HepG2 (cell line): Measurements from ENCODE around the gene UBE2D4. TPM values are rescaled to one million over a fixed set of nuclear protein-coding genes. Genes with fewer than 3 reads are reported as not detected.

ENCODE experiments used
- ATAC-seq: fragments of 200-7000 bp; cut with Tn5 transposase; 3 replicates; pipeline ENCODE4 v1.9.1; 2020; ENCODE audit warnings: mild to moderate bottlenecking, moderate library complexity
- BruUV-seq: library from RNA; stranded (reverse); fragments of 400-500 nt; replicated peaks from 2 replicates; lab custom pipeline; 2021; lab: Mats Ljungman, UMichigan
- CTCF ChIA-PET: fragments of 300-600 bp; formaldehyde crosslinking; extraction: SDS; loops from one replicate; lab custom pipeline; 2021; ENCODE audit warnings: low total read pairs, inconsistent platforms, low intra/inter-chr PET ratio; lab: Yijun Ruan, JAX
- POLR2A ChIA-PET: fragments of 350-600 bp; sonication (Branson Sonifier 250); formaldehyde crosslinking; loops from one replicate; lab custom pipeline; 2020; ENCODE audit warnings: antibody characterized with exemption, inconsistent platforms; lab: Yijun Ruan, JAX
- DNase-seq: peaks from one replicate; pipeline ENCODE4 v3.0.0-alpha.2; 2015; ENCODE audit warnings: low spot score
- FAIRE-seq: peaks from 3 replicates; lab custom pipeline; 2011; peaks lifted over from hg19 to GRCh38; lab: Jason Lieb, UNC
- H2AFZ ChIP-seq: one replicate; pipeline ENCODE4 v1.6.1; 2011; ENCODE audit warnings: low read length, inconsistent platforms
- H3K27ac ChIP-seq: fragments of 300-600 bp; 3 replicates; pipeline ENCODE4 v1.8.0; 2011; ENCODE audit warnings: mixed run types, mild to moderate bottlenecking, mixed read lengths, low read length, inconsistent platforms; ENCODE audit not compliant: insufficient read depth; ENCODE audit errors: extremely low read length
- H3K27me3 ChIP-seq, 2 experiments: fragments of 200-600 bp in 1 of 2; 2 replicates in 1 of 2; 3 replicates in 1 of 2; pipeline versions ENCODE4 v1.6.0 to v1.8.0; 2011; ENCODE audit warnings: low read length in 2 of 2, mild to moderate bottlenecking in 2 of 2, moderate library complexity in 2 of 2, inconsistent platforms in 1 of 2; ENCODE audit not compliant: insufficient read depth in 2 of 2, control insufficient read depth in 1 of 2
- H3K36me3 ChIP-seq, 2 experiments: fragments of 200-600 bp in 1 of 2; replicated peaks in 1 of 2; 2 replicates in 1 of 2; 3 replicates in 1 of 2; pipeline versions ENCODE4 v1.5.1 to v1.8.0; 2011; ENCODE audit warnings: low read length in 2 of 2, inconsistent platforms in 1 of 2; ENCODE audit not compliant: insufficient read depth in 2 of 2, control insufficient read depth in 1 of 2
- H3K4me1 ChIP-seq: 2 replicates; pipeline ENCODE4 v1.5.1; 2012; ENCODE audit warnings: low read length, inconsistent platforms; ENCODE audit not compliant: insufficient read depth
- H3K4me2 ChIP-seq: 2 replicates; pipeline ENCODE4 v1.6.0; 2011; ENCODE audit warnings: low read depth, low read length, inconsistent platforms
- H3K4me3 ChIP-seq, 3 experiments: fragments of 200-600 bp in 1 of 3; sonication (generic), shearing (Covaris generic) in 1 of 3; replicated peaks in 1 of 3; 2 replicates each; pipeline ENCODE4 v1.5.1; 2011 to 2016; ENCODE audit warnings: low read length in 3 of 3, inconsistent platforms in 2 of 3, low read depth in 2 of 3, mild to moderate bottlenecking in 2 of 3, control low read depth in 1 of 3, mixed read lengths in 1 of 3; ENCODE audit not compliant: insufficient read depth in 1 of 3
- H3K79me2 ChIP-seq: one replicate; pipeline ENCODE4 v1.6.1; 2011; ENCODE audit warnings: low read length, inconsistent platforms; ENCODE audit not compliant: insufficient read depth
- H3K9ac ChIP-seq: 2 replicates; pipeline ENCODE4 v1.6.0; 2011; ENCODE audit warnings: mild to moderate bottlenecking, low read depth, low read length, inconsistent platforms; ENCODE audit not compliant: insufficient read depth
- H3K9me3 ChIP-seq: 2 replicates; pipeline ENCODE4 v1.5.1; 2012; ENCODE audit warnings: mild to moderate bottlenecking, low read length
- H4K20me1 ChIP-seq: 2 replicates; pipeline ENCODE4 v1.6.0; 2011; ENCODE audit warnings: inconsistent platforms, mild to moderate bottlenecking, low read length, moderate library complexity; ENCODE audit not compliant: insufficient read depth
- BORCS8-MEF2B ChIP-seq: sonication (generic); formaldehyde crosslinking; IDR thresholded peaks from 2 replicates; pipeline ENCODE4 v1.8.0; 2022; ENCODE audit warnings: mild to moderate bottlenecking, missing genetic modification reagents
- GFI1 ChIP-seq: sonication (generic); formaldehyde crosslinking; IDR thresholded peaks from 2 replicates; pipeline ENCODE4 v1.5.0; 2020; ENCODE audit warnings: missing genetic modification reagents, mild to moderate bottlenecking, borderline replicate concordance
- HOXA7 ChIP-seq: sonication (generic); formaldehyde crosslinking; IDR thresholded peaks from 2 replicates; pipeline ENCODE4 v1.8.1; 2022; ENCODE audit warnings: mild to moderate bottlenecking, missing genetic modification reagents, moderate library complexity
- MBD4 ChIP-seq: IDR thresholded peaks from 2 replicates; pipeline ENCODE4 v1.6.1; 2012; ENCODE audit warnings: low read length, inconsistent platforms, borderline replicate concordance
- ZBTB42 ChIP-seq: sonication (generic); formaldehyde crosslinking; IDR thresholded peaks from 2 replicates; pipeline ENCODE4 v1.5.0; 2020; ENCODE audit warnings: mild to moderate bottlenecking, missing genetic modification reagents
- ZBTB8A ChIP-seq: sonication (generic); formaldehyde crosslinking; IDR thresholded peaks from 2 replicates; pipeline ENCODE4 v1.4.0; 2020; ENCODE audit warnings: mild to moderate bottlenecking, low read depth, missing genetic modification reagents, borderline replicate concordance
- ZNF678 ChIP-seq: sonication (generic); formaldehyde crosslinking; IDR thresholded peaks from 2 replicates; pipeline ENCODE4 v1.4.0; 2020; ENCODE audit warnings: mild to moderate bottlenecking, missing genetic modification reagents
- ZNF724P ChIP-seq: sonication (generic); formaldehyde crosslinking; IDR thresholded peaks from 2 replicates; pipeline ENCODE4 v1.8.0; 2022; ENCODE audit warnings: missing genetic modification reagents, borderline replicate concordance
- ZNF747 ChIP-seq: sonication (generic); formaldehyde crosslinking; IDR thresholded peaks from 2 replicates; pipeline ENCODE4 v1.8.1; 2023; ENCODE audit warnings: missing genetic modification reagents, mild to moderate bottlenecking, borderline replicate concordance
- ZNF780A ChIP-seq: sonication (generic); formaldehyde crosslinking; IDR thresholded peaks from 2 replicates; pipeline ENCODE4 v1.8.0; 2022; ENCODE audit warnings: mild to moderate bottlenecking, missing genetic modification reagents, moderate library complexity
- ZSCAN22 ChIP-seq: sonication (generic); formaldehyde crosslinking; IDR thresholded peaks from 2 replicates; pipeline ENCODE4 v1.4.0; 2020; ENCODE audit warnings: mild to moderate bottlenecking, missing genetic modification reagents
- WGBS: methylation state at CpG from one replicate; pipeline ENCODE4 v1.1.6; 2017; ENCODE audit warnings: low lambda C conversion rate; 5-methylcytosine and 5-hydroxymethylcytosine counted together
- in situ Hi-C: cut with HindIII; loops from 2 replicates; pipeline ENCODE4 v1.10.0; 2017; ENCODE audit warnings: low pct_unique_long_range_greater_than_20kb; ENCODE audit not compliant: extremely low pct_ligation_motif_present
- intact Hi-C: fragments of 100-400 bp; cut with micrococcal nuclease; formaldehyde crosslinking; loops from one replicate; pipeline ENCODE4 v1.10.0; 2022; ENCODE audit not compliant: unreplicated experiment
- polyA plus RNA-seq, 8 experiments: library from polyadenylated mRNA; depleted of rRNA in 3 of 8; stranded (reverse) in 7 of 8; unstranded in 1 of 8; fragments of >200 nt; fragmentation: Illumina TruSeq in 4 of 8; extraction: Trizol in 4 of 8; gene quantifications; 2 replicates each; pipeline versions ENCODE4 v1.2.1 to v1.2.3, GENCODE V29; 2011 to 2016; ENCODE audit warnings: low read depth in 4 of 8, missing spikeins in 1 of 8, mixed read lengths in 1 of 8; ENCODE audit not compliant: insufficient read depth in 1 of 8
- total RNA-seq, 5 experiments: library from RNA; depleted of rRNA; stranded (reverse); fragments of >200 nt; fragmentation: Illumina TruSeq; extraction: Trizol; gene quantifications; 2 replicates each; pipeline ENCODE4 v1.2.3, GENCODE V29; 2016; ENCODE audit warnings: low read depth in 1 of 5
- TF ChIP-seq, protein P1 (sequence below): sonication (generic); formaldehyde crosslinking; IDR thresholded peaks from 2 replicates; pipeline ENCODE4 v1.4.0; 2020; ENCODE audit warnings: missing genetic modification reagents
- TF ChIP-seq, protein P2 (sequence below): sonication (generic); formaldehyde crosslinking; IDR thresholded peaks from 2 replicates; pipeline ENCODE4 v1.5.0; 2020; ENCODE audit warnings: mild to moderate bottlenecking, missing genetic modification reagents, borderline replicate concordance
- TF ChIP-seq, protein P3 (sequence below): sonication (generic); formaldehyde crosslinking; IDR thresholded peaks from 2 replicates; pipeline ENCODE4 v1.8.1; 2022; ENCODE audit warnings: low read depth, mild to moderate bottlenecking, missing genetic modification reagents

UBE2D4 gene
- total and polyA plus RNA-seq, 2 of the 13 experiments (the other 11 are each of a cell fraction or from before 2014, with no cell fraction given): 9.9 to 16.0 TPM

GRCh38 chr7:43877968-43878864 lies 48.0 kb upstream of the UBE2D4 start:
- CTCF ChIA-PET: no interaction called here
- POLR2A ChIA-PET: no interaction called here
- Histone ChIP-seq H3K4me3 (no peak overlapping the region), H3K27me3 (no peaks in the 10 kb centered on the region), H2AFZ (no peak overlapping the region), H3K27ac (no peak overlapping the region), H3K9me3 (no peaks in the 10 kb centered on the region), H3K9ac (no peak overlapping the region), H3K36me3 (peaks cover 24 to 70% of the 10 kb centered on the region in 2 experiments), H3K4me2 (no peak overlapping the region), H3K79me2 (no peaks in the 10 kb centered on the region), H3K4me1 (no peaks in the 10 kb centered on the region), H4K20me1 (no peaks in the 10 kb centered on the region)
- in situ Hi-C loops (no loop called here), intact Hi-C loops (no loop called here)
- no peak for FAIRE-seq
- no peak for ATAC-seq
- 97% methylated on average over 38 of the region's 38 CpGs for WGBS
- no peak for DNase-seq
- BruUV-seq: no TSS peak
- TF ChIP-seq ZNF780A (CRISPR knock-in tag) (no peak), ZBTB42 (no peak), MBD4 (no peak), ZBTB8A (CRISPR knock-in tag) (no peak), ZSCAN22 (no peak), ZNF724P (CRISPR knock-in tag) (no peak), BORCS8-MEF2B (CRISPR knock-in tag) (no peak), ZNF747 (no peak), ZNF678 (no peak), HOXA7 (no peak), GFI1 (CRISPR knock-in tag) (no peak)
- TF ChIP-seq, protein P1, sequence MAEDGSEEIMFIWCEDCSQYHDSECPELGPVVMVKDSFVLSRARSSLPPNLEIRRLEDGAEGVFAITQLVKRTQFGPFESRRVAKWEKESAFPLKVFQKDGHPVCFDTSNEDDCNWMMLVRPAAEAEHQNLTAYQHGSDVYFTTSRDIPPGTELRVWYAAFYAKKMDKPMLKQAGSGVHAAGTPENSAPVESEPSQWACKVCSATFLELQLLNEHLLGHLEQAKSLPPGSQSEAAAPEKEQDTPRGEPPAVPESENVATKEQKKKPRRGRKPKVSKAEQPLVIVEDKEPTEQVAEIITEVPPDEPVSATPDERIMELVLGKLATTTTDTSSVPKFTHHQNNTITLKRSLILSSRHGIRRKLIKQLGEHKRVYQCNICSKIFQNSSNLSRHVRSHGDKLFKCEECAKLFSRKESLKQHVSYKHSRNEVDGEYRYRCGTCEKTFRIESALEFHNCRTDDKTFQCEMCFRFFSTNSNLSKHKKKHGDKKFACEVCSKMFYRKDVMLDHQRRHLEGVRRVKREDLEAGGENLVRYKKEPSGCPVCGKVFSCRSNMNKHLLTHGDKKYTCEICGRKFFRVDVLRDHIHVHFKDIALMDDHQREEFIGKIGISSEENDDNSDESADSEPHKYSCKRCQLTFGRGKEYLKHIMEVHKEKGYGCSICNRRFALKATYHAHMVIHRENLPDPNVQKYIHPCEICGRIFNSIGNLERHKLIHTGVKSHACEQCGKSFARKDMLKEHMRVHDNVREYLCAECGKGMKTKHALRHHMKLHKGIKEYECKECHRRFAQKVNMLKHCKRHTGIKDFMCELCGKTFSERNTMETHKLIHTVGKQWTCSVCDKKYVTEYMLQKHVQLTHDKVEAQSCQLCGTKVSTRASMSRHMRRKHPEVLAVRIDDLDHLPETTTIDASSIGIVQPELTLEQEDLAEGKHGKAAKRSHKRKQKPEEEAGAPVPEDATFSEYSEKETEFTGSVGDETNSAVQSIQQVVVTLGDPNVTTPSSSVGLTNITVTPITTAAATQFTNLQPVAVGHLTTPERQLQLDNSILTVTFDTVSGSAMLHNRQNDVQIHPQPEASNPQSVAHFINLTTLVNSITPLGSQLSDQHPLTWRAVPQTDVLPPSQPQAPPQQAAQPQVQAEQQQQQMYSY (CRISPR knock-in tag): no peak
- TF ChIP-seq, protein P2, sequence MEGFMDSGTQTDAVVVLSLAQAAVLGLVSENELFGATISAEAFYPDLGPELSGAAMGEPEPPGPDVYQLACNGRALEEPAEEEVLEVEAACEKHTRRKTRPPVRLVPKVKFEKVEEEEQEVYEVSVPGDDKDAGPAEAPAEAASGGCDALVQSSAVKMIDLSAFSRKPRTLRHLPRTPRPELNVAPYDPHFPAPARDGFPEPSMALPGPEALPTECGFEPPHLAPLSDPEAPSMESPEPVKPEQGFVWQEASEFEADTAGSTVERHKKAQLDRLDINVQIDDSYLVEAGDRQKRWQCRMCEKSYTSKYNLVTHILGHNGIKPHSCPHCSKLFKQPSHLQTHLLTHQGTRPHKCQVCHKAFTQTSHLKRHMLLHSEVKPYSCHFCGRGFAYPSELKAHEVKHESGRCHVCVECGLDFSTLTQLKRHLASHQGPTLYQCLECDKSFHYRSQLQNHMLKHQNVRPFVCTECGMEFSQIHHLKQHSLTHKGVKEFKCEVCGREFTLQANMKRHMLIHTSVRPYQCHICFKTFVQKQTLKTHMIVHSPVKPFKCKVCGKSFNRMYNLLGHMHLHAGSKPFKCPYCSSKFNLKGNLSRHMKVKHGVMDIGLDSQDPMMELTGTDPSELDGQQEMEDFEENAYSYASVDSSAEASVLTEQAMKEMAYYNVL (CRISPR knock-in tag): no peak
- TF ChIP-seq, protein P3, sequence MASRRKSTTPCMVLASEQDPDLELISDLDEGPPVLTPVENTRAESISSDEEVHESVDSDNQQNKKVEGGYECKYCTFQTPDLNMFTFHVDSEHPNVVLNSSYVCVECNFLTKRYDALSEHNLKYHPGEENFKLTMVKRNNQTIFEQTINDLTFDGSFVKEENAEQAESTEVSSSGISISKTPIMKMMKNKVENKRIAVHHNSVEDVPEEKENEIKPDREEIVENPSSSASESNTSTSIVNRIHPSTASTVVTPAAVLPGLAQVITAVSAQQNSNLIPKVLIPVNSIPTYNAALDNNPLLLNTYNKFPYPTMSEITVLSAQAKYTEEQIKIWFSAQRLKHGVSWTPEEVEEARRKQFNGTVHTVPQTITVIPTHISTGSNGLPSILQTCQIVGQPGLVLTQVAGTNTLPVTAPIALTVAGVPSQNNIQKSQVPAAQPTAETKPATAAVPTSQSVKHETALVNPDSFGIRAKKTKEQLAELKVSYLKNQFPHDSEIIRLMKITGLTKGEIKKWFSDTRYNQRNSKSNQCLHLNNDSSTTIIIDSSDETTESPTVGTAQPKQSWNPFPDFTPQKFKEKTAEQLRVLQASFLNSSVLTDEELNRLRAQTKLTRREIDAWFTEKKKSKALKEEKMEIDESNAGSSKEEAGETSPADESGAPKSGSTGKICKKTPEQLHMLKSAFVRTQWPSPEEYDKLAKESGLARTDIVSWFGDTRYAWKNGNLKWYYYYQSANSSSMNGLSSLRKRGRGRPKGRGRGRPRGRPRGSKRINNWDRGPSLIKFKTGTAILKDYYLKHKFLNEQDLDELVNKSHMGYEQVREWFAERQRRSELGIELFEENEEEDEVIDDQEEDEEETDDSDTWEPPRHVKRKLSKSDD: no peak
